HG03045 (cell line): ENCODE data around the gene UBE2QL1.

Experiments
- ATAC-seq: cut with Tn5 transposase; IDR thresholded peaks from one replicate; pipeline ENCODE4 v1.9.1; 2021; ENCODE audit warnings: mild to moderate bottlenecking, moderate library complexity; ENCODE audit not compliant: unreplicated experiment

The UBE2QL1 gene

DNA sequence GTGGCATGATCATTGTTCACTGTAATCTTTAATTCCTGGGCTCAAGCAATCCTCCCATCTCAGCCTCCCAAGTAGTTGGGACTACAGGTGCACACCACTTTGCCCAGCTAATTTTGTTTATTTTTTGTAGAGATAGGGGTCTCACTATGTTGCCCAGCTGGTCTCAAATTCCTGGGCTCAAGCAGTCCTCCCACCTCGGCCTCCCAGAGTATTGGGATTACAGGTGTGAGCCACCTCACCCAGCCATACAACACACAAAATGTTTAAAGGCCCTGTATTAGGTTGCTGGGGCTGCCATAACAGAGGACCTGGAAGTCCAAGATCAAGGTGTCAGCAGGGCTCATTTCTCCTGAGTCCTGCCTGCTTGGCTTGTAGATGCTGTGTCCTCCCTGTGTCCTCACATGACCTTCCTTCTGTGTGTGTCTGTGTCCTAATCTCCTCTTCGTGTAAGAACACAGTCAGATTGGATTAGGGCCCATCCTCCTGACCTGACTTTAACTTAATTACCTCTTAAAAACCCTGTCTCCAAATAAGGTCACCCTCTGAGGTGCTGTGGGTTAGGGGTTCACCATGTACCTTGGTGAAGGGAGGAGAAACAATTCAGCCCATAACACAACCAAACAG lies 5.4 kb downstream of the UBE2QL1 start:
- no peak for ATAC-seq

DNA sequence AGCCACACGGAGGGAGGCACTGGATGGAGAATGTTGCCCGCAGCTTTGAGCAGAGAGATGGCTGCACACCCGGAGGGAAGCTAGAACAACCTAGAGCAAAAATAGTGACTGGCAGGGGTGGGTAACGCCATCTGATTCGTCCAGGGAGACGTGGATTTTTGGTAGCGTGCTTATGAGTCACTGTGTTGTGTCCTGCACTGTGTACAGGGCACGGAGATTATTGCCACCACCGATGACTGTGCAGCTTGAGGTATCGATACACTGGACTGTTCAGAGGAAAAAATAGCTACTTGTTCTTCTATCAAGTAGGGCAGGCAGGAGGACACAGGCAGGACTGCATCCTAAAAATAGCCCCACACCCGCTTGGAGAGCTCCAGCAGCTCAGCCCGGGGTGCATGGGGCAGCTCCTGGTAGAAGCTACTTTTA lies 6.0 kb downstream of the UBE2QL1 start:
- no peak for ATAC-seq

DNA sequence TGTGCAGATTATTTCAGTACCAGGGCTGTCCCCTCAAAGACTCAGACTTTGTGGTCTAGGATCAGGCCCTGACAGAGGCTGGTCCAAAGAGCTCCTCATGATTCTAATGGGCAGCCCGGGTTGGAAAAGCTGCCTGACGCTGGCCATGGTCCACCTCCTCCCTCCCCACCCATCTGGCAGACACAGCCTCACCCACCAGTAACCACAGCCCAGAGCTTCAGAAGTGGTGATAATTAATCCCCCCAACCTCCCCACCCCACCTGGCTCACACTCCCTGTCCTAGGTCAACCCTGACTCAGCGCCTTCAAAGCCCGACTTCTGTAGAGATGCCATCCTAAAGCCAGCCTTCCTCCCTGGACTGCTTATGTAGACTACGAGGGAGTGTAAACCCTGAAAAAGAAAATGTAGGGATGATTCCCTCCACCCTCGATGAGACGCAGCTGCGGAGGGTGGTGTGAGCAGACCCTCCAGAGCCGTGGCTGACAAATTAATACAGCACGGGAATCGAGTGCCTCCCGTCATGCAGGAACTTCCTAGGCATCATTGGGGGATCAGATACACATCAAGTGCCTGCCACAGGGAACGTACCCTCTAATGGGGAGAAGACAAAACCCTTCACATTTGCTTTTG lies 7.0 kb downstream of the UBE2QL1 start:
- ATAC-seq: no peak

DNA sequence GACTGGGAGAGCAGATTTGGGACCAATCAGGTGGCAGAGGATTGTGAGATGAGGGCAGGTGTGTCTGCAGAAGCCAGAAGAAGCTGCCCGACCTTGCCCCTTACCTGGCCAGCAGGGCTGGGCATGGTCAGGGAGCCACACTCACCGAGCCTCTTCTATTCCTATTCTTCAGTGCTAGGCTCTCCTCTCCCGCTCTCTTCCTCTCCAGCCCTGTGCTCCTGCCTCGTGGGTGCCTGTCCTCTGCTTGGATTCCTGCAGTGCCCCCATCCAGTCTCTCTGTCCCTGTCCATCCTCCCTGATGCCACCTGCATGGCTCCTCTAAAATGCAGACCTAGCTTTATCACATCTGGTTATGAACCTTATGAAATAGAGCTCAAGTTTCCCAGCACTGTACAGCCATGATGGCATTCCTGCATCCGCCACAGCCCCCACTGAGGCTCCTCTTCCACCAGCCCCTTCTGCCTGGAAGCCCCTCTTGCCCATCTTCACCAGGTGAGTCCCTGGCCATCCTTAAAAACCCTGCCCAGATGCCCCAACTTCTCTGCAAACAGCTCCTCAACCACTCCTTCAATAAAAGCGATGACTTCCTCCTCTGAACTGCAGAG lies 8.2 kb downstream of the UBE2QL1 start:
- ATAC-seq: no peak

DNA sequence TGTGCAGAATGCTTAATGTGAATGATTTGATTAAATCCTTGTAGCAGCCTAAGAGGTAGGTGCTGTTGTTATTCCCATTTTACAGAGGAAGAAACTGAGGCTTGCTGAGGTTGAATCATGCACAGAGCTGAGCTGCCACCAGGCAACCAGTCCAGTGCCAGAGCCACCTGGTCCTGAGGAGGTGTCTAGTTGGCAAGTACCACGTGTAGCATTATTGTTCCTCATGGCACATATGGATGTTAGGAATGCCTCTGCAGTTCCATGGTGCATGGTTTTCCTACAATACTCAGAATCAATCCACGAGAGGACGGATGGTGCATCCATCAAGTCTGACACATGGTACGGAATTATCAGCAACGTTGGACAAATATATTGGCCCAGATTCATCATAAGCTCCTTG lies 8.9 kb downstream of the UBE2QL1 start:
- no peak for ATAC-seq

DNA sequence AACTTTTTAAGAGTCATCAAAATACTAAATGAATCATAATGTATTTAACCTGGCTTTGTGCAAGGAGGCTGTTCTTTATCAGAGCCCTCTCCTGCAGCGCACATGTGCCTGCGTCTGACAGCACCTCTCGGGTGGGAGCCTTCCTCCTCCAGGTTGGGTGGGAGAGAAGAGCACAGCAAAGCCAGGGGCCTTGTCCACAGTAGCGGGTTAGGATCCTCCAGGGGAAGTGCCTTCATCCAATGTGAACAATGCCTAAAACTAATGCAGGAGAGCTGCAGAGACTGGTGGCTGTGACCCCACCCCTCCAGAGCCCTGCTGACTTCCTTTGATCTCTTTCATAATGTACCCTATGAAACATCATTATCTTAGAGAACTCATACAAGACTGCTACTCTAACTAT lies 10.2 kb downstream of the UBE2QL1 start:
- ATAC-seq: no peak

DNA sequence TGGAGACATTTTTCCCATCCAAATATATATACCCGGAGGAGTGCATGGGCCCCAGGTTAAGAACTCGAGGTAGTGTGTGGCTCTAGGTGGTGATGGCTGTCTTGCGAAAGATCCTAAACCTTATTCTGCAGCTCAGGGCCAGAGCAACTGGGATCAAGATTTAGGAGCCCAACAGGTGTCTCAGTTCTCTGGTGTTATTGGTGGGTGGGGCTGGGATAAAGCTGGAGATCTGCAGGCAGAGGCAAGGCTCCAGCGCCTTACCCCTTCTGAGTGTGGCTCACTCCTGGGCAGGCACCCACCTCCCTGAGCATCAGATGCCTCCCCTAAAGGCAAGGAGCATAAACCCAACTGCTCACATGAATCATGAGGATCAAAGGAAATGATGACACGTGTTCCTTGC lies 11.2 kb downstream of the UBE2QL1 start:
- ATAC-seq: no peak

DNA sequence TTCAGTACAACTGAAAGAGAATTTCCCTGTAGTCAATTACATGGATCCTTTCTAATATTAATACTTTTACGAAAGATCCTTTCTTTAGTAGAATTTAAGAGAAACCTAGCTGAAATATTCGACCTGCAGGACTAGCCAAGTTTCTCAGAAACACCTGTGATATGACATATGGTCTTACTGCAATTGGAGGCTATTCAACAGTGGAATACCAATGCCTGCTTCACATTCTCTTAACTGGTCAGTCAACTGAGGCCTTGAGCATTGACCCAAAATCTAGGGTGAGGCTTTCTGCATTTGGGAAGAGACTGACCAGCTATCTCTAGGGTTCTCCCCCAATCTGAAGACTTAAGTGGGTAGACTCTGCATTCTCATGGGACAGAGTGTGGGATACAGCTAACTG lies 12.3 kb downstream of the UBE2QL1 start:
- ATAC-seq: no peak

DNA sequence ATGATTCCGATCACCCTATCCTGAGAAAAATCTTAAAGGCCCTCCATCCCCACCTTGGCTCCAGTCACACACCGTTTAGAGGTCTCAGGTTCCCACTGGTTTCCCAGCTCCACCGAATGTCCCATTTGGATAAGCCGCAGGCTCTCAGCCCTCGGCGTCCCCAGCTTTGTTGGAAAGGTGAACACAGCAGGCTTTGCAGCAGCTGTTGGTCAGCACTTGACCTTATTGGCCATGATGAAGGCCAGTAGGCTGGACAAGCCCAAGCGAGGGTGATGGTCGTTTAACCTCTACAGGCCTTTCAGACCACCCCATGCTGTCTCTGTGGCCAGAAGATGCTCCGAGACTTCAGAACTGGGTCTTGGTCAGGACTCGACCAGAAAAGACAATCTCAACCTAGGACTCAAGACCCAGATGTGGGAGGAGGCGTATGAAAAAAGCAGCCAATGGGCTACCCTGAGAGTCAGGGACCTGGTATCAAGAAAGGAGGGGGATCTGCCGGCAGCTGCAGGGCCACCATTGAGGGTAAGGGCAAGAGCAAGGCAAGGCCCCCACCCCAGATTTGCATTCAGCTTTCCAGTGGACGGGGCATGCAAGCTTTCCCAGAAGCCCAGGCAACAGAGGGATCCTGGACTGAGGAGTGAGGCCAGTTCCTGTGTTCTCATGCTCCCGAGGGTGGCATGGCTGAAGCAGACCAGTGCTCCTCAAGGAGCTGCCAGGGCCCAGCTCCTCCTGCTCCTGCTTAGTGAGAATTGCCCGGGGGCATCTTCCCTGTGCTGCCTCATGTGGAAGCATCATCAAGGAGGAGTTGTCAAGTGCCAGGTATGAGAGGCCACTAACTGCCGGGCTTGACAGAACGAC lies 13.4 kb downstream of the UBE2QL1 start:
- no peak for ATAC-seq

DNA sequence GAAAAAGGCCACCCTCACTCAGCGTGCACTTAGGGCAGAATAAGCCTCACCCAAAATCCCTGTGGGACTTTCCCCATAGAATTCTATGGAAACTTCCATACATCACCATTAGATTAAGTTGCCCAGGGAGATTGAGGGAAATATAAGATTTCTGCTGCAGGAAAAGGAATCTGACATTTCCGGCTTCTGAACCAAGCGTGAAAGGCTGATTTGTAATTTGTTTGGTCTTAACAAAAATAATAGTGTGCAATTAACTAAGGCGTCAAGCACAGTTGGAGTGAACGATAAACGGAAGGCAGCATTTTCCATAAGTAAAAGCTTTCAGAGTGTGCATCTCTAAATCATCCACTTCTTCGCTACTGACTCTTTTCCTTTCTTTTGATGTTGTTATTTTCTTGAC lies 14.0 kb downstream of the UBE2QL1 start:
- ATAC-seq: no peak

DNA sequence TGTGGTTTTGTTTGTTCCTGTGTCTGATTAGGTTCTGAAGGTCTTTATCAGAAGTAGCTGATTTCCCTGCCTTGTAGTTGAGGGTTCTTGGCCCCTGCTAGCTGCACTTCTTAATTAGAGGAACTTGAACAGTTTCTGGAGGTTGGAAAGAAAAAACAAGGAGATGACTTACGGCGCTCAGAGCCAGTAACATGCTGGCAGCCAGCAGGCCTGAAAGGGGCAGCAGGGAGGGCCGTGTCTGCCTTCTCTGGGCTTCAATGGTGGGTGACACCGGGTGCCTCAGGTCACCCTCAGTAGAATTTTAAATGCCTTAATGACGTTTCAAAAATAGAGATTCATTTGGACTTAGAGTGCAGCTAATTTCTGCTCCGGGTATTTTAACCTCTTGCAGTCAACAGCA lies 15.8 kb downstream of the UBE2QL1 start:
- ATAC-seq: no peak

DNA sequence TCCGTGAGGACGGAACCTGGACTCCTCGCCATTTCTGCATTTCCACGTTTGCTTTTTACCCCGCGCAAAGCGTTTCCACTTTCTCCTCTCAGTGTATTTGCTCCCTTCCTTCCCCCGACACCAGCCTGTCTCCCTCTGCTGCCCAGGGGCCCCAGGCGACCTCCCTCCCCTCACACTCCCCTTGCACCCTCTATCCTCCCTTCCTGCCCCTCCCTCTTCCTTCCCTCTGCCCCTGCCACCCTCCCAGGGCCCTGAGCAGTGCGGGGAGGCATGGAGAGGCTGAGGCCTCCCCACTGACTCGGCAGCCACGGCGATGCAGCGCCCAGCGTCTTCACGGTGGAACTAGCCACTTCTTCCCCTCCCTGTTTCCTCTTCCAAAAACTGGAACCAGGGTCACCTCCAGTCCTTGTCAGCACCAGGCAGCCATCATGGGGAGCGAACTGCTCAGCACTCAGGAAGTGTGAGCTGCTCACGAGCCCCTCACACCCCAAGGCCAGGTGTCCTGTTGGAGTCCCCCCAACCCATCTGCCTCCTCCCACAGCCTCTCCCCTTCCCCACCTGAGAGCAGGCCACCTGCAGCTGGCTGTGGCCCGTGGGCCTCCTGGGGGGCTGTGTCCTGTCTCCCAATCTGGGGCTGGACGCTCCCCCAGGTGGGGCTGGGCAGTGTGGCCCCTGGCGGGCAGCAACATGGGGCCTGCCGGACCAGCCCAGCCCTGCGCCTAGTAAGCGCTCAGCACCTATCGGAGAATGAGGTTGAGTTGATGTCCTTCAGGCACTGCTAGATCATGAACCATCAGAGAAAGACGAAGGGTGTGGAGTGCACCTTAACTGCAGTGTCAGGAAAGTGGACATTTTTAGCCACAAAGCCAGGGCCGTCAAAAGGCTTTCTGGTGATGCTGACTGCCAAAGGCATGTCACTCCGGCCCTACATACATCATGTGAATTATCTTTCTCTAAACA lies 17.5 kb downstream of the UBE2QL1 start:
- ATAC-seq: no peak

DNA sequence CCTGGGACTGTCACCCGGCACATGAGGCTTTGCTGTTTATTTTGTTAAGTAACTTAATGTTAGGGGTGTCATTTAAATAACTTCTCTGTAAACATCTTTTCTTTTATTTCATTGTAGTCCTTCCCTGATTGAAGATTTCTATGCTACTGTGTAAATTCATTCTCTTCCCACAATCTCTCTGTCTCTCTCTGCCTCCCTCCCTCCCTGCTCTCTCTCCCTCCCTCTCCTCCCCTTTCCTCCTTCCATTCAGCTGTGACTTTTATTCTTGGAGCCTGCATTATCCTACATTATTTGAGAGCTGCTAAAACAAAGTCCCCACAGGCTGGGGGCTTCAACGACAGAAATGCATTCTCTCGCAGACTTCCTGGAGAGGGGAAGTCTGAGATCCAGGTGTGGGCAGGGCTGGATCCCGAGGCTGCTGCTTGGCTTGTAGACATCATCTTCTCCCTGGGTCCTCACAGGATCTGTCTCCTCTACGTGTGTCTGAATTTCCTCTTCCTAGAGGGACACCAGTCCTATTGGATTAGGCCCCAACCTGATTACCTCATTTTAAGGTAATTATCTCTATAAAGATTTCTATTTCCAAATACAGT lies 18.4 kb downstream of the UBE2QL1 start:
- no peak for ATAC-seq

DNA sequence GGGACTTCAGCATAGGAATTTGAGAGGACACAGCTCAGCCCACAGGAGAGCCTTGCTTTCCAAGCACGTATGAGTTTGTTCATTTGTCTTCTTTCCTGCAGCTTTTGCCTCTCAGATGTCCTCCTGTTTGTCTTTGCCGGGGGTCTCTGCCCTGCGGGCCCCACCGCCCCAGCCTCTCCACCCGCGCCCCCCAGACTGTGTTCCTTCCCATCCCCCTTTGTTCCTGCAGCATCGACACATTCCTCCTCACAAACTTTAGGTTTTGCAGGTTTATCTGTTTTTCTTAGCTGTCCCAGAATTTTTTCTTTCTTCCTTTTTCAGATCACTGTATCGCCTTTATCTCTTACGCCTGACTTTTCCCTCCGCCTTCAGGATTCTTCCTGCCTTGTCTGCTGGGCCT lies 18.9 kb downstream of the UBE2QL1 start:
- no peak for ATAC-seq

DNA sequence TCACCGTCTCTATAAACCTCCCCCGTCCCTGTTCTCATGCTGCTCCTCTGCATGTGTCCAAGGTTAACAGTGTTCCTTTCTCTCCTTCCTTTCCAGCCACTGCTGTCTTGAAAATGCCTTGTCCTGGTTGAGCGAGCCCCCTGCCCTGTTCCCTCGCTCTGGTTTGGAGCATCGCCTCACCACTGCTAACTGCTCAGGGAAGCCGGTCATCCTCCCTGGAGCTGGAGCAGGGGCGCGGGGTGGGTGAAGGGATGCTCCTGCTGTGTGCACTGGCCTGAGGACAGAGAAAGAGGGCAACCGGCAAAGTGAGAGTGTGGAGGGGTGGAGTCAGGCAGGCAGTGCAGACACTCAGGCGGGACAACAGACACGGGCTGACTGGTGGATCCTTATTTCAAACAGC lies 19.4 kb downstream of the UBE2QL1 start:
- ATAC-seq: no peak

DNA sequence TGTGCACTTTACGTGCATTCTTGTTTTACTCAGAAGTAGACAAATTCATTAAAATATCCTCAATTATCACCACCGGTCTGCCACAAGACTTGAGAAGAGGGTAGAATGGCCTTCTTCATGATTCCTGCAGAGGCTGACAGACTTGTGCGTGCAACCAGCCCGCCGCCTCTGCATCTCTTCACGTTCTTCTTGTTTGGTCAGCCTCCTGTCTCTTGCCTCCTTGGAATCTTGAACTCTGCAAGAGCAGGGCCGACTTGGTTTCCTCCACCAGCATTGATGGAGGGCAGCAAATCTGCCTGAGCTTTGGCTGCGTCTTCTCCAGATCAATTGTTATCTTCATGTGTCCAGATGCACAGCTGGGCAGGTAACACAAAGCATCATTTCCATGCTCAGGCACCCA lies 20.2 kb downstream of the UBE2QL1 start:
- no peak for ATAC-seq

DNA sequence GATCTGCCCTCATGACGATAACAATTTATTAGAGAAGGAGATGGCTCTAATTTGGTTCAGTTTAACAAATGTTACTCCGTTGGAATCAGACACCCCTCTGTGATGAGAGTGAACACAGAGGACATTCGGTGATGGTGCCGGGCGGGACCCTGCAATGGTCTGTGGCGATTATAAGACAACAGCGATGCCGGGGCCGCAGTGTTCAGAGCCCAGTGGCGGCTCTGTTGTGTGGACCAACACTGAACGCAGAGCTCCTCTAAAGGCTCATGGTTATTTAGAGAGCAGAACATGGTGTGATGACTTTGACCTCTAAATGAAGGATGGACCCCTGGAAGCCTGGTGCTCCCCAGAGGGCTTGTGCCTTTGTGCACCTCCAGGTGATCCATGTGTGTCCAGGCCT lies 21.2 kb downstream of the UBE2QL1 start:
- ATAC-seq: no peak

DNA sequence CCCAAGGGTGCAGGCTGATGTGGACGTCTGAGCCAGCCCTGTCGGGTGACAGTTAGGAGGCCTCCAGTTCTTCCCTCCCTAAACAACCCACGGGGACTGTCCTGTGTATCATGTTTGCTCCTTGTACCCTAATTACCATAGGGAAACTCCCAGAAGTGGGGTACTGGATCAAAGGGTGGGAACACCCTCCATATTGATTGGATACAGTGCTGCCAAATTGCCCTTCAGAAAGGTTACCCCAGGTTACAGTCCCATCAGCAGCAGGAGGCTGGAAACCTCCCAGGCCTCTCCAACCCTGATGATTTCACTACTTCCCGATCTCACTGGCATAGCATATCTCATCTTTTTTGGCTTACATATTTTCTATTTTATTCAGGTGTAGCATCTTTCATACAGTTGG lies 22.0 kb downstream of the UBE2QL1 start:
- ATAC-seq: no peak

DNA sequence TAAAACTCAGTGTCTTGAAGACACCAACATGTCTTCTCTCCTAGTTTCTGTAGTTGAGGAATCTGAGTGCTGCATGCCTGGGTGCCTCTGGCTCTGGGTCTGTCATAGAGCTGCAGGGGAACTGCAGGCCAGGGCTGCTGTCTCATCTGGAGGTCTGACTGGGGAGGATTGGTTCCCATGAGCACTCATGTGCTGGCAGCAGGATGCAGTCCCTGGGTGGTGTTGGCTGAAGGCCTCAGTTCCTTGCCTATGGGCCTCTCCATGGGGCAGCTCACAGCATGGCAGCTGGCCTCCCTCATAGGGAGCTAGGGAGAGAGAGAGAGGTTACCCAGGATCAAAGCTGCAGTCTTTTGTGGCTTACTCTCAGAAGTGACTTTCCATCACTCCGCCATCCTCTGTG lies 22.6 kb downstream of the UBE2QL1 start:
- ATAC-seq: no peak

DNA sequence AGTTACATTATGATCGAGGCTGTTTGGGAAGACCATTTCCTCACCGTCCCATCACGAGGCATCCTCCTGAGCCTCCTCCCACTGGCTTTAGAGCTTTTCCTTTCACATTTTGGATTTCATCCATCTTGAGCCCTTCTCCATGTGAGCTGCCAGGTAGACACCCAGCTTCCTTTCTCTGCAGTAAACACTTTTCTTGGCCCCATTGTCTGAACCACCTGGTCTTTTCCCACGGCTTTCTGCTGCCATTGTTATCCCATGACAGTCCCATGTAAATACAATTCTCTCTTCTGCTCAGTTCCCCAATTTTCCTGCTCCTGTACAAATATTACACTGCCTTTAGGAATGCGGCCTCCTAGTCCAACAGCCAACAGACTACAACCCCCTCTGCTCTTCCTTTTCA lies 24.1 kb downstream of the UBE2QL1 start:
- ATAC-seq: no peak
